Tracheal epithelial cell (primary cell): ENCODE results near the gene OR5H1. TPM values are rescaled to one million over a fixed set of nuclear protein-coding genes. Genes with fewer than 3 reads are reported as not detected.

Experiments
- total RNA-seq: library from RNA; depleted of rRNA; stranded (reverse); fragments of >200 nt; gene quantifications from 2 replicates; pipeline ENCODE4 v1.2.1, GENCODE V29; 2014

Gene OR5H1
- total RNA-seq = not detected in 2 replicates

GRCh38 chr3:98130421-98130820, at the start of gene OR5H1:
OR5H1 (plus strand) TSS chr3:98130721; CDS start chr3:98132698, 1,977 bp downstream.

GRCh38 chr3:98086873-98087272, 43.6 kb upstream of the OR5H1 start, which contains the start of gene OR5AC2:
OR5AC2 (plus strand) TSS chr3:98087173; CDS start chr3:98087173, 0 bp downstream.

GRCh38 chr3:98147179-98147578, 16.7 kb downstream of the OR5H1 start, which contains the start of gene OR5H14:
OR5H14 (plus strand) TSS chr3:98147479; CDS start chr3:98149386, 1,907 bp downstream.

GRCh38 chr3:98166396-98166795, 35.9 kb downstream of the OR5H1 start, which contains the start of gene OR5H15:
OR5H15 (plus strand) TSS chr3:98166696; CDS start chr3:98168700, 2,004 bp downstream.

Other genes with a start within 250 kb of the OR5H1 start
- 33.5 and 41.1 TPM in 2 replicates for gene RIOX2, start 158.3 kb upstream of the OR5H1 start, total RNA-seq
- gene GABRR3, start 95.4 kb upstream of the OR5H1 start, total RNA-seq = not detected in 2 replicates
- gene OR5AC2, start 43.5 kb upstream of the OR5H1 start, total RNA-seq = not detected in 2 replicates
- not detected in 2 replicates for gene OR5H14, start 16.8 kb downstream of the OR5H1 start, total RNA-seq
- not detected in 2 replicates for gene OR5H15, start 36.0 kb downstream of the OR5H1 start, total RNA-seq
- gene OR5H6, start 133.5 kb downstream of the OR5H1 start, total RNA-seq = not detected in 2 replicates
- not detected in 2 replicates for gene OR5H2, start 151.8 kb downstream of the OR5H1 start, total RNA-seq
- not detected in 2 replicates for gene OR5K4, start 223.1 kb downstream of the OR5H1 start, total RNA-seq